GM18499 (cell line): ENCODE results near the gene NBEAL2.

ENCODE experiments used
- ATAC-seq: cut with Tn5 transposase; IDR thresholded peaks from one replicate; pipeline ENCODE4 v1.9.1; 2021; ENCODE audit warnings: moderate number of reproducible peaks; ENCODE audit not compliant: insufficient read depth, unreplicated experiment

Gene NBEAL2, protein sequence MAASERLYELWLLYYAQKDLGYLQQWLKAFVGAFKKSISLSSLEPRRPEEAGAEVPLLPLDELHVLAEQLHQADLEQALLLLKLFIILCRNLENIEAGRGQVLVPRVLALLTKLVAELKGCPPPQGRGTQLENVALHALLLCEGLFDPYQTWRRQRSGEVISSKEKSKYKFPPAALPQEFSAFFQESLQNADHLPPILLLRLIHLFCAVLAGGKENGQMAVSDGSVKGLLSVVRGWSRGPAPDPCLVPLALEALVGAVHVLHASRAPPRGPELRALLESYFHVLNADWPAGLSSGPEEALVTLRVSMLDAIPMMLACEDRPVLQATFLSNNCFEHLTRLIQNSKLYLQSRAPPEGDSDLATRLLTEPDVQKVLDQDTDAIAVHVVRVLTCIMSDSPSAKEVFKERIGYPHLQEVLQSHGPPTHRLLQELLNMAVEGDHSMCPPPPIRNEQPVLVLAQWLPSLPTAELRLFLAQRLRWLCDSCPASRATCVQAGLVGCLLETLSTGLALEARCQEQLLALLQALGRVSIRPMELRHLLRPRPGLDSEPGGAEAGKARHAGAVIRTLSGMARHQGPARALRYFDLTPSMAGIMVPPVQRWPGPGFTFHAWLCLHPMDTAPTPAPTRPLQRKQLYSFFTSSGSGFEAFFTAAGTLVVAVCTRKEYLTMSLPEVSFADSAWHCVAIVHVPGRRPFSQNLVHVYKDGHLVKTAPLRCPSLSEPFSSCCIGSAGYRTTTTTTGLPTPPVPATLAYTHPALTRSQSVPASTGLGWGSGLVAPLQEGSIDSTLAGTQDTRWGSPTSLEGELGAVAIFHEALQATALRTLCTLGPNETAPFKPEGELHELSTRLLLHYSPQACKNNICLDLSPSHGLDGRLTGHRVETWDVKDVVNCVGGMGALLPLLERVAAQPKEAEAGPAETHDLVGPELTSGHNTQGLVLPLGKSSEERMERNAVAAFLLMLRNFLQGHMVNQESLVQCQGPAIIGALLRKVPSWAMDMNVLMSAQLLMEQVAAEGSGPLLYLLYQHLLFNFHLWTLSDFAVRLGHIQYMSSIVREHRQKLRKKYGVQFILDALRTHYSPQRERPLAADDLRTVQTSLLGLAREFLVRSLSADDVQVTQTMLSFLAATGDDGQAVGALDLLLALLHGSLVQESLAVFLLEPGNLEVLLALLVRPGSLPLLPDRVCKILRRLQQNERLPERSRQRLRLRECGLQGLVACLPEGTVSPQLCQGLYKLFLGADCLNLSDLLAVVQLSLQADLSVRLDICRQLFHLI (N-terminal part only)

DNA sequence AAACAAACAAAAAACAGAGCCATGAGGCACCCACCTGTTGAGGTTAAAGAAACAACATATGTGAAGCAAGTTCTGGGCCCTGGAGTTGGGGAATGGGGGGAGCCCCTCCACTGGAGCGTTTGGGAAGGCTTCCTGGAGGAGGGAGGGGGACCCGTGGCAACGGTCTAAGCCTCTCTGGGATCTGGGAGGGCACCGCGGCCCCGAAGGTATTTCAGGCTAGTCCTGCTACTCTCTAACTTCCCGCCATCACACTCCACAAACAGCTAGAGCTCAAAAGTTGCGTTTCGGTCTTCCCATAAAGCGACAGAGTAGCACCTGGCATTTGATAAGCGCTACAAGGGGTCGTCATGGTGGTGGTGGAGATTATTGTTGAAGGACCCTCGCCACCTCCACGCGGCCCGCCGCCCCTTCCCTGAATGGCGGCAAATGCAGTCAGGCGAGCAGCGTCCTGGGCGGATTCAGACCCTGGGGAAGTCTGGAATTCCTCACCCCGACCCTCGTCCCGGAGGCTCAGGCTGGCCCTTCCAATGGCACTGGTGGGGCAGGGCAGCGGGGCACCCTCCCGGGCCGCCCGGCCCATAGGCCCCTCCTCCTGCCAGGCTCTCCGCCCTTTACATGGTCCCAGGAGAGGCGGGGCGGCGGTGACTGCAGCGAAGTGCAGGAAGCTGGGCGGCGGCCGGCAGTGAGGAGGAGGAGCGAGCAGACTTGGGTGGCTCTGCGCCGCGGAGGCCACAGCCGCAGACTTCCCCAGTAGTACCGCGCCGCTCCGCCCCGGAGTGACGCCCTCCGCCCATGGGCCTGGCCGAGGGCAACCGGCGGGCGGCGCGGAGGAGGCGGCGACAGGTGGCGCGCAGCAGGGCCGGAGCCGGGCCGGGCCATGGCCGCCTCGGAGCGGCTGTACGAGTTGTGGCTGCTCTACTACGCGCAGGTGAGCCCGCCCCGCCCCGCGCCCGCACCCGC, at the start of gene NBEAL2:
Gene NBEAL2, plus strand, starts transcription at position 682 of the 960 bp plus-strand sequence. Its CDS starts 196 bp downstream, at position 878.
- peak; percentile 56 for ATAC-seq

DNA sequence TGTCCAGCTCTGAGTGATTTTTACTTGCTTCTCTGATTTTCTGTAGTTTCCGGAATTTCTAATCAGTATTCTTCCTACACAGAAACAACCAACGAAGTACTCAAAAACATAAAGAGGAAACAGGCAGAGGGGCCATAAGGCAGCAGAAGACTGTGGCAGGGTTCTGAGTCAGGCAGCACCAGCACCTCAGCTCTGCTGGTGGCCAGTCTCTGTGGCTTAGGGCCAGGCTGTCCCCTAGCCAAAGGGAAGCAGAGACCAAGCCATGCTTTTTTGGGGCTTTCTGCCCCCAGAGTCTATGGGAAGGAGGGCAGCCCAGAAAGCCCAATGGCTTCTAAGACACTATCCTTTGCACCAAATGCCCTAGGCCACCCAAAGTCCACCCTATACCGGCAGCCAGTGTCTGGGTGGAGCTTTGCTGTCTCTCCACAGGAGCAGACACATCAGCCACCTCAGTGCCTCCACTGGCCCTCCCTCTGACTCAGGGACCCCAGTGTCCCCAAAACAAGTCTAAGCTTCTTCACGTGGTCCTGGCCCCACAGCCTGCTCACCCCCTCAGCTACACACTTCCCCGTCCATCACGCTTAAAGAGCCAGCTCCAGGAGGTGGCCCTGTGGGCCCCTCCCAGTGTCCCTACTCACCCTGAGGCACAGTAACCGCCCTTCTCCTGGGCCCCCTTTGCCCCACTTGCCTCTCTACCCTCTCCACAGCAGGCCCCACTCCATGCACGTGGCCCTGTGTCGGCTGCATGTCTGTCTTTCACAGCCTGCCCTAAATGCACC, 49.1 kb upstream of the NBEAL2 start:
- ATAC-seq = no peak

GRCh38 chr3:46930945-46931403, 48.5 kb upstream of the NBEAL2 start:
- no peak for ATAC-seq

DNA sequence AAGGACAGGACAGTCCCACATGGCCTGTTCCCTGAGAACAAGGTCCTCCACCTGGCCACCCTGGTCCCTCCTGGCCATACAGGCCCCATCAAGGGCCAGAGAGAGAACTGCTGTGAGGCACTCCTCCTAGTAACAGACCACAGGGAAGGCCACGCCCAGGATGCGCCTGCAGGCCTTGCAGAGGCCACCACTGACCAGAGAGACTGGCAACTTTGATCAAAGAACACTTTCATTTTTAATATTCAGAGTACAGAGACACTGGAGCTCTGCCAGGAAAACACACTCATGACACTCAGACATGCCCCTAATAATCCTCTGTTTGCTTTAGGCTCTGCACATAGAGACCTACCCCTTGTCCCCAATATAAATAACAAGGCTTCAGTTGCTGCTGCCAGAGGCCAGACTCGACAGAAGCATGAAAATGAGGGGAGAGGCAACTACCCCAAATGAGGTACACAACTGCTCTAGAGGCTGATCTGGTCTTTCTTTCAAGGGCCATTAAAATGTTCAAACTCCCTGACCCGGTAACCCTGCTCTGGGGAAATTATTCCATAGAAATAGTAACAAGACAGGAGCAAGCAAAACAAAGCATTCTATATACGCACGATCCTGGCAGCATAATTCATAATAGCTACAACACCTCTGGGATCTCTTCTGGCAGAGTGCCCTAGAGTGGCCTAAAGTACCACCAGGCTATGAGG, 47.7 kb upstream of the NBEAL2 start:
- ATAC-seq = no peak

GRCh38 chr3:46932455-46933225, 46.8 kb upstream of the NBEAL2 start:
- ATAC-seq = no peak

DNA sequence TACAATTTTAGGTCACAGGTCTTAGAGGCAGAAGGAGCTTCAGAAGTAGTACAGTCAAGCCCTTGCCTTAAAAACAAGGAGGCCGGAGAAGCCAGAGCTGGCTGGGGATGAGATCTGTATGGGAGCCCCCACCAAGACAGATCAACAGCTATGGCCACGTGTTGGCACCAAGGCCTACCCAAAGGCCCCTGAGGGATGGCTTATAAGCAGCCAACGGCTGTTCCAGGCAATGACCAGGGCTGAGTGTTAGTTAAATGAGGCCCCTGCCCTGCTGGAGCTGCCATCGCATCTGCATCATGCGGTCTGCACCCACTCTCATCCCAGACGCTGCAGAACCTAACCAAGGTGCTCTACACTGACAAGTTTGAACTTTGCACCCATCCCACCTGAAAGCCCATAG, 46.2 kb upstream of the NBEAL2 start:
- no peak for ATAC-seq

DNA sequence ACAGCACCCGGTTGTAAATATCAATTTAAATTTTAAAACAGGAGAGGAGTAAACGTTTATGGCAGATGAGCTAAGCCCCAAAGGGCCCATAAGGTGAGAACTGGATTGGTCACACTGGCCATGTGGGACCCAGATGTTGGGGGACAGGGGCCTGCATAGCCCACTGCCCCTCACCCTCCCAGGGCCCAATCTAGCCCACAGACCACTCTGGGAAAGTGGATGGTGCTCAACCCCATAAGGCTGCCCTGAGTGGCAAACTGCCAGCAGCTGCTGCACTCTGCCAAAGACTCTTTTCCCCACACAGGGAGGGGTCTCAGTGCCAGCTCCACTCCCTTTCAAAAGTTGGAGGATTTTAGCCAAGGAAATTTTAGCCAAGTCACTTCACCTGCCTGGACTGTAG, 45.4 kb upstream of the NBEAL2 start:
- no peak for ATAC-seq

- no peak for ATAC-seq
These were observed 44.8 kb upstream of the NBEAL2 start for GRCh38 chr3:46934498-46935167.

- ATAC-seq = no peak
These were observed 44.2 kb upstream of the NBEAL2 start for GRCh38 chr3:46935168-46935858.

- no peak for ATAC-seq
These were observed 43.4 kb upstream of the NBEAL2 start for GRCh38 chr3:46935989-46936558.

GRCh38 chr3:46936733-46937250, 42.7 kb upstream of the NBEAL2 start:
- no peak for ATAC-seq

- ATAC-seq = no peak
These were observed 41.3 kb upstream of the NBEAL2 start for GRCh38 chr3:46938118-46938517.

- ATAC-seq = no peak
These were observed 39.7 kb upstream of the NBEAL2 start for GRCh38 chr3:46939578-46940445.

DNA sequence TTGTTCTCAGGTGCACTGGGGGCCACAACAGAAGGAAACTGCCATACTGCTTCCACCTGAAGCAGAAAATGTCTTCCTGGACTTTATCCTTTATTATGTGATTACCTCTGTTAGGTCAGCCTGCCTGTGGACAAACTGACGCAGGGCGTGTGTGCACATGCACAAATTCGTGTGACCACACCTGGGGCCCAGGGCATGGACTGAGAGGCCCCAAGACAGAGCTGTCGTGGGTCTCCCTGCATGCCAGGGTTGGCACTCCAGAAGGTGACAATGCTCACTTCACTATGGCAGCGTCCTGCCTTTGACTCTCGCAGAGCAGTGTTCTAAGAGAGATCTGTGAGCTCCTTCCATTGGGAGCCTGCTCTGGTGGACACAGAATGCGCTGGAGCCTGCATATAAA, 37.4 kb upstream of the NBEAL2 start:
- no peak for ATAC-seq
